NT2/D1 (cell line): ENCODE data around the gene C10orf67.
"Not testable (repeated sequence)": the region's sequence is repeated elsewhere in the genome, so short reads cannot be mapped to it uniquely, and the experiment has no call there.

Experiments
- DNase-seq: peaks from one replicate; pipeline ENCODE4 v3.0.0-alpha.2; 2011; ENCODE audit warnings: low read depth, low spot score
- H3K27me3 ChIP-seq: 2 replicates; pipeline ENCODE4 v1.6.0; 2011; ENCODE audit warnings: mild to moderate bottlenecking; ENCODE audit not compliant: insufficient read length, insufficient read depth
- H3K36me3 ChIP-seq: 2 replicates; pipeline ENCODE4 v1.6.1; 2011; ENCODE audit warnings: mild to moderate bottlenecking, low read length, mixed read lengths; ENCODE audit not compliant: insufficient read depth, insufficient read length
- H3K4me1 ChIP-seq: 2 replicates; pipeline ENCODE4 v1.5.1; 2011; ENCODE audit not compliant: insufficient read depth, insufficient read length
- H3K4me3 ChIP-seq: 2 replicates; pipeline ENCODE4 v1.5.1; 2011; ENCODE audit warnings: low read depth; ENCODE audit not compliant: insufficient read length
- H3K9ac ChIP-seq: 2 replicates; pipeline ENCODE4 v1.6.0; 2011; ENCODE audit warnings: low read depth; ENCODE audit not compliant: insufficient read length
- H3K9me3 ChIP-seq: 2 replicates; pipeline ENCODE4 v1.5.1; 2011; ENCODE audit warnings: mild to moderate bottlenecking, low read length; ENCODE audit not compliant: insufficient read depth
- SUZ12 ChIP-seq: IDR thresholded peaks from 2 replicates; pipeline ENCODE4 v1.6.1; 2011; ENCODE audit not compliant: insufficient read length, insufficient read depth; ENCODE audit errors: extremely low read depth
- YY1 ChIP-seq: IDR thresholded peaks from 2 replicates; pipeline ENCODE4 v1.6.1; 2011; ENCODE audit not compliant: insufficient read length, insufficient read depth
- ZNF274 ChIP-seq: IDR thresholded peaks from 2 replicates; pipeline ENCODE4 v1.6.1; 2011; ENCODE audit warnings: mild to moderate bottlenecking, low read depth, low read length

Gene C10orf67

GRCh38 chr10:23263441-23264164 lies 81.0 kb downstream of the C10orf67 start:
- Histone ChIP-seq H3K9me3 (no peaks in the 10 kb centered on the region), H3K4me3 (no peak overlapping the region), H3K36me3 (no peaks in the 10 kb centered on the region), H3K9ac (no peak overlapping the region), H3K4me1 (no peaks in the 10 kb centered on the region), H3K27me3 (no peaks in the 10 kb centered on the region)
- no peak for TF ChIP-seq YY1
- no peak for TF ChIP-seq ZNF274
- no peak for TF ChIP-seq SUZ12
- DNase-seq, result no peak

- H3K27me3 ChIP-seq, result no peaks in the 10 kb centered on the region
- DNase-seq, result no peak
- no peak for TF ChIP-seq SUZ12
- no peak for TF ChIP-seq YY1
- TF ChIP-seq ZNF274, result no peak
These were observed 81.7 kb downstream of the C10orf67 start for GRCh38 chr10:23262928-23263327.

GRCh38 chr10:23258516-23258915 lies 86.1 kb downstream of the C10orf67 start:
- no peak for TF ChIP-seq YY1
- no peak for TF ChIP-seq ZNF274
- no peak for TF ChIP-seq SUZ12
- no peak overlapping the region for H3K9ac ChIP-seq
- no peak for DNase-seq
- no peaks in the 10 kb centered on the region for H3K27me3 ChIP-seq
- H3K4me1 ChIP-seq, result no peaks in the 10 kb centered on the region
- H3K4me3 ChIP-seq, result no peak overlapping the region
- H3K36me3 ChIP-seq, result no peaks in the 10 kb centered on the region
- no peaks in the 10 kb centered on the region for H3K9me3 ChIP-seq

More at GRCh38 chr10:23262928-23263327, 81.7 kb downstream of the C10orf67 start:
- no peak overlapping the region for H3K4me3 ChIP-seq
- H3K36me3 ChIP-seq, result no peaks in the 10 kb centered on the region
- no peaks in the 10 kb centered on the region for H3K9me3 ChIP-seq
- H3K4me1 ChIP-seq, result no peaks in the 10 kb centered on the region
- H3K9ac ChIP-seq, result no peak overlapping the region

GRCh38 chr10:23253780-23254179 lies 90.8 kb downstream of the C10orf67 start:
- H3K36me3 ChIP-seq, result no peaks in the 10 kb centered on the region
- no peaks in the 10 kb centered on the region for H3K27me3 ChIP-seq
- peaks cover 7% of the 10 kb centered on the region; the same call in 1 of the 2 replicates for H3K9me3 ChIP-seq
- TF ChIP-seq YY1 (no peak), ZNF274 (no peak), SUZ12 (no peak)
- no peak overlapping the region for H3K4me3 ChIP-seq
- H3K9ac ChIP-seq, result no peak overlapping the region
- no peaks in the 10 kb centered on the region for H3K4me1 ChIP-seq
- no peak for DNase-seq

- not testable (repeated sequence) for H3K4me3 ChIP-seq, H3K9me3 ChIP-seq, DNase-seq, H3K4me1 ChIP-seq, H3K36me3 ChIP-seq, H3K27me3 ChIP-seq, H3K9ac ChIP-seq
These were observed 91.7 kb downstream of the C10orf67 start for GRCh38 chr10:23252859-23253258.

- not testable (repeated sequence) for H3K4me1 ChIP-seq, DNase-seq, H3K27me3 ChIP-seq, H3K9me3 ChIP-seq, H3K36me3 ChIP-seq, H3K4me3 ChIP-seq, H3K9ac ChIP-seq
These were observed 102.8 kb downstream of the C10orf67 start for GRCh38 chr10:23241779-23242178.

GRCh38 chr10:23238015-23238414 lies 106.6 kb downstream of the C10orf67 start:
- Histone ChIP-seq H3K9ac (no peak overlapping the region), H3K36me3 (no peaks in the 10 kb centered on the region), H3K4me1 (no peaks in the 10 kb centered on the region), H3K9me3 (peaks cover 6% of the 10 kb centered on the region; the same call in 1 of the 2 replicates), H3K27me3 (no peaks in the 10 kb centered on the region), H3K4me3 (no peak overlapping the region)
- TF ChIP-seq YY1, result no peak
- TF ChIP-seq SUZ12, result no peak
- no peak for TF ChIP-seq ZNF274
- DNase-seq, result no peak

GRCh38 chr10:23230582-23230981 lies 114.0 kb downstream of the C10orf67 start:
- Histone ChIP-seq H3K9ac (no peak overlapping the region), H3K27me3 (no peaks in the 10 kb centered on the region), H3K36me3 (no peaks in the 10 kb centered on the region), H3K4me3 (no peak overlapping the region), H3K4me1 (no peaks in the 10 kb centered on the region), H3K9me3 (no peaks in the 10 kb centered on the region)
- TF ChIP-seq YY1 (no peak), SUZ12 (no peak), ZNF274 (no peak)
- DNase-seq, result no peak
